Neural cell (in vitro differentiated cells): ENCODE results near the gene INA. TPM values are rescaled to one million over a fixed set of nuclear protein-coding genes. Genes with fewer than 3 reads are reported as not detected.

Experiments
- H2AFZ ChIP-seq: fragments of 200-600, 300-800 bp; sonication (generic), shearing (Covaris generic); 2 replicates; pipeline ENCODE4 v1.6.0; 2014; ENCODE audit warnings: low read depth, mild to moderate bottlenecking, antibody characterized with exemption, low read length, moderate library complexity
- H3F3A ChIP-seq: fragments of 200-600 bp; shearing (Covaris generic); 2 replicates; pipeline ENCODE4 v1.6.1; 2016; ENCODE audit warnings: mild to moderate bottlenecking, moderate library complexity, mixed read lengths, antibody characterized with exemption, low read length; ENCODE audit not compliant: insufficient read depth, poor library complexity, severe bottlenecking
- H3K27ac ChIP-seq: fragments of 200-600, 300-800 bp; sonication (generic), shearing (Covaris generic); 2 replicates; pipeline ENCODE4 v1.5.1; 2014; ENCODE audit warnings: mild to moderate bottlenecking, low read length, moderate library complexity
- H3K27me3 ChIP-seq: fragments of 300-800, 200-600 bp; sonication (generic), shearing (Covaris generic); 2 replicates; pipeline ENCODE4 v1.6.0; 2014; ENCODE audit warnings: mild to moderate bottlenecking, low read depth, low read length, moderate library complexity; ENCODE audit not compliant: insufficient read depth
- H3K36me3 ChIP-seq: fragments of 300-800, 200-600 bp; sonication (generic), shearing (Covaris generic); 2 replicates; pipeline ENCODE4 v1.5.1; 2014; ENCODE audit warnings: mild to moderate bottlenecking, antibody characterized with exemption, low read length, moderate library complexity; ENCODE audit not compliant: insufficient read depth
- H3K4me2 ChIP-seq: fragments of 300-800, 200-600 bp; sonication (generic), shearing (Covaris generic); 2 replicates; pipeline ENCODE4 v1.6.0; 2014; ENCODE audit warnings: mild to moderate bottlenecking, low read length
- H3K4me3 ChIP-seq: fragments of 300-800, 200-600 bp; sonication (generic), shearing (Covaris generic); 2 replicates; pipeline ENCODE4 v1.5.1; 2014; ENCODE audit warnings: mild to moderate bottlenecking, low read length, moderate library complexity
- H3K79me2 ChIP-seq: fragments of 200-600 bp; shearing (Covaris generic); replicated peaks from 2 replicates; pipeline ENCODE4 v1.6.0; 2014; ENCODE audit warnings: mild to moderate bottlenecking, low read length, moderate library complexity; ENCODE audit not compliant: insufficient read depth
- H3K9ac ChIP-seq: fragments of 300-800, 200-600 bp; sonication (generic), shearing (Covaris generic); 2 replicates; pipeline ENCODE4 v1.6.1; 2016; ENCODE audit warnings: mild to moderate bottlenecking, low read length, mixed read lengths
- H3K9me2 ChIP-seq: fragments of 200-600 bp; shearing (Covaris generic); 2 replicates; pipeline ENCODE4 v1.6.1; 2016; ENCODE audit warnings: mild to moderate bottlenecking, low read length, mixed read lengths; ENCODE audit not compliant: insufficient read depth
- H3K9me3 ChIP-seq: fragments of 200-600, 300-800 bp; sonication (generic), shearing (Covaris generic); 2 replicates; pipeline ENCODE4 v1.6.1; 2016; ENCODE audit warnings: mild to moderate bottlenecking, mixed run types, low read length, moderate library complexity, mixed read lengths
- H4K20me1 ChIP-seq: fragments of 200-600 bp; shearing (Covaris generic); 2 replicates; pipeline ENCODE4 v1.6.1; 2016; ENCODE audit warnings: mild to moderate bottlenecking, mixed run types; ENCODE audit not compliant: insufficient read depth
- CTCF ChIP-seq: fragments of 450-650 bp; IDR thresholded peaks from 2 replicates; pipeline ENCODE4 v1.5.1; 2014; ENCODE audit warnings: antibody characterized with exemption, mild to moderate bottlenecking, moderate library complexity; ENCODE audit not compliant: poor library complexity, severe bottlenecking
- EP300 ChIP-seq: fragments of 450-650 bp; conservative IDR thresholded peaks from 2 replicates; pipeline ENCODE4 v1.6.1; 2014; ENCODE audit warnings: antibody characterized with exemption, mild to moderate bottlenecking, moderate library complexity; ENCODE audit not compliant: poor library complexity, severe bottlenecking
- EZH2 ChIP-seq: fragments of 200-600, 300-800 bp; shearing (Covaris generic), sonication (generic); IDR thresholded peaks from 2 replicates; pipeline ENCODE4 v1.6.1; 2014; ENCODE audit warnings: antibody characterized with exemption, low read length, borderline replicate concordance, mild to moderate bottlenecking; ENCODE audit not compliant: insufficient read depth, poor library complexity, severe bottlenecking
- MXI1 ChIP-seq: fragments of 450-650 bp; conservative IDR thresholded peaks from 2 replicates; pipeline ENCODE4 v1.6.1; 2014; ENCODE audit warnings: antibody characterized with exemption, mild to moderate bottlenecking; ENCODE audit not compliant: poor library complexity, severe bottlenecking
- POLR2AphosphoS5 ChIP-seq: IDR thresholded peaks from 2 replicates; pipeline ENCODE4 v1.6.1; 2012
- RAD21 ChIP-seq: fragments of 450-650 bp; conservative IDR thresholded peaks from 2 replicates; pipeline ENCODE4 v1.6.1; 2014; ENCODE audit warnings: antibody characterized with exemption, mild to moderate bottlenecking, moderate library complexity
- SMC3 ChIP-seq: fragments of 450-650 bp; conservative IDR thresholded peaks from 2 replicates; pipeline ENCODE4 v1.6.1; 2014; ENCODE audit warnings: antibody characterized with exemption, mild to moderate bottlenecking, moderate library complexity; ENCODE audit not compliant: poor library complexity
- TAF1 ChIP-seq: IDR thresholded peaks from 2 replicates; pipeline ENCODE4 v1.6.1; 2012; ENCODE audit warnings: low read depth
- polyA plus RNA-seq: library from polyadenylated mRNA; depleted of rRNA; stranded (reverse); fragments of >200 nt; gene quantifications from 2 replicates; pipeline ENCODE4 v1.2.3, GENCODE V29; 2014
- TF ChIP-seq, protein P1 (sequence below): IDR thresholded peaks from 2 replicates; pipeline ENCODE4 v1.6.1; 2012; ENCODE audit warnings: borderline replicate concordance

INA gene
- polyA plus RNA-seq, 1 donor from 2014 or later, result 349 TPM

DNA sequence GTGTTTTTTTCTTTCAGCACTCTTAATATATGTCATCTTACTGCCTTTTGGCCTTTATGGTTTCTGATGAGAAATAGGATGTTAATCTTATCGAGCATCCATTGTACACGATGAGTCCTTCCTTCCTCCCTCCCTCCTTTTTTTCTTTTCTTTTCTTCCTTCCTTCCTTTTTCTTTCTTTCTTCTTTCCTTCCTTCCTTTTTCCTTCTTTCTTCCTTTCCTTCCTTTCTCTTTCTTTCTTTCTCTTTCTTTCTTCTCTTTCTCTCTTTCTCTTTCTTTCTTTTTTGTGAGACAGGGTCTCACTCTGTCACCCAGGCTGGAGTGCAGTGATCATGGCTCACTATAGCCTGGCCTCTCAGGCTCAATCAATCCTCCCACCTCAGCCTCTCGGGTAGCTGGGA lies 22.8 kb upstream of the INA start:
- Histone ChIP-seq H4K20me1 (no peaks in the 10 kb centered on the region), H3K9me2 (no peaks in the 10 kb centered on the region), H3K9ac (no peak overlapping the region), H3K4me2 (no peak overlapping the region), H3F3A (no peaks in the 10 kb centered on the region), H3K27me3 (no peaks in the 10 kb centered on the region), H3K27ac (no peak overlapping the region), H3K36me3 (no peaks in the 10 kb centered on the region), H2AFZ (no peak overlapping the region), H3K4me3 (no peak overlapping the region), H3K9me3 (no peaks in the 10 kb centered on the region), H3K79me2 (no peaks in the 10 kb centered on the region)
- TF ChIP-seq RAD21, result no peak
- TF ChIP-seq, protein P1, sequence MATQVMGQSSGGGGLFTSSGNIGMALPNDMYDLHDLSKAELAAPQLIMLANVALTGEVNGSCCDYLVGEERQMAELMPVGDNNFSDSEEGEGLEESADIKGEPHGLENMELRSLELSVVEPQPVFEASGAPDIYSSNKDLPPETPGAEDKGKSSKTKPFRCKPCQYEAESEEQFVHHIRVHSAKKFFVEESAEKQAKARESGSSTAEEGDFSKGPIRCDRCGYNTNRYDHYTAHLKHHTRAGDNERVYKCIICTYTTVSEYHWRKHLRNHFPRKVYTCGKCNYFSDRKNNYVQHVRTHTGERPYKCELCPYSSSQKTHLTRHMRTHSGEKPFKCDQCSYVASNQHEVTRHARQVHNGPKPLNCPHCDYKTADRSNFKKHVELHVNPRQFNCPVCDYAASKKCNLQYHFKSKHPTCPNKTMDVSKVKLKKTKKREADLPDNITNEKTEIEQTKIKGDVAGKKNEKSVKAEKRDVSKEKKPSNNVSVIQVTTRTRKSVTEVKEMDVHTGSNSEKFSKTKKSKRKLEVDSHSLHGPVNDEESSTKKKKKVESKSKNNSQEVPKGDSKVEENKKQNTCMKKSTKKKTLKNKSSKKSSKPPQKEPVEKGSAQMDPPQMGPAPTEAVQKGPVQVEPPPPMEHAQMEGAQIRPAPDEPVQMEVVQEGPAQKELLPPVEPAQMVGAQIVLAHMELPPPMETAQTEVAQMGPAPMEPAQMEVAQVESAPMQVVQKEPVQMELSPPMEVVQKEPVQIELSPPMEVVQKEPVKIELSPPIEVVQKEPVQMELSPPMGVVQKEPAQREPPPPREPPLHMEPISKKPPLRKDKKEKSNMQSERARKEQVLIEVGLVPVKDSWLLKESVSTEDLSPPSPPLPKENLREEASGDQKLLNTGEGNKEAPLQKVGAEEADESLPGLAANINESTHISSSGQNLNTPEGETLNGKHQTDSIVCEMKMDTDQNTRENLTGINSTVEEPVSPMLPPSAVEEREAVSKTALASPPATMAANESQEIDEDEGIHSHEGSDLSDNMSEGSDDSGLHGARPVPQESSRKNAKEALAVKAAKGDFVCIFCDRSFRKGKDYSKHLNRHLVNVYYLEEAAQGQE, result no peak
- TF ChIP-seq SMC3, result no peak
- TF ChIP-seq POLR2AphosphoS5, result no peak
- no peak for TF ChIP-seq EP300
- no peak for TF ChIP-seq EZH2
- no peak for TF ChIP-seq TAF1
- TF ChIP-seq MXI1, result no peak
- no peak for TF ChIP-seq CTCF

GRCh38 chr10:103254538-103255325 lies 22.2 kb upstream of the INA start:
- H3K27me3 ChIP-seq, result no peaks in the 10 kb centered on the region
- no peaks in the 10 kb centered on the region for H4K20me1 ChIP-seq
- H3F3A ChIP-seq, result no peaks in the 10 kb centered on the region
- no peaks in the 10 kb centered on the region for H3K79me2 ChIP-seq
- H3K9me3 ChIP-seq, result no peaks in the 10 kb centered on the region
- H3K9ac ChIP-seq, result no peak overlapping the region
- H3K4me3 ChIP-seq, result no peak overlapping the region
- no peak for TF ChIP-seq EP300
- TF ChIP-seq CTCF, result no peak
- no peak for TF ChIP-seq MXI1
- TF ChIP-seq RAD21, result no peak
- no peak overlapping the region for H3K4me2 ChIP-seq
- H3K9me2 ChIP-seq, result no peaks in the 10 kb centered on the region
- H2AFZ ChIP-seq, result no peak overlapping the region
- no peaks in the 10 kb centered on the region for H3K36me3 ChIP-seq
- no peak overlapping the region for H3K27ac ChIP-seq
